Gastroesophageal sphincter (tissue), 3 donors: ENCODE data around the gene KRT27.

Experiments used
- CTCF ChIP-seq, 4 experiments: fragments of 200-600 bp in 2 of 4; fragments of 450-650 bp in 2 of 4; sonication (generic) in 1 of 4; IDR thresholded peaks; one replicate each; pipeline ENCODE4 v1.5.1; 2017 to 2019; ENCODE audit warnings: antibody characterized with exemption in 4 of 4, mild to moderate bottlenecking in 2 of 4, moderate library complexity in 2 of 4
- EP300 ChIP-seq: sonication (generic); formaldehyde crosslinking; IDR thresholded peaks from one replicate; pipeline ENCODE4 v1.6.1; 2017; ENCODE audit warnings: antibody characterized with exemption, mild to moderate bottlenecking
- POLR2A ChIP-seq, 2 donors: fragments of 450-650 bp; IDR thresholded peaks; one replicate each; pipeline ENCODE4 v1.6.1; 2017; ENCODE audit warnings: antibody characterized with exemption in 2 of 2, mild to moderate bottlenecking in 2 of 2, moderate library complexity in 1 of 2
- POLR2AphosphoS5 ChIP-seq: sonication (generic); formaldehyde crosslinking; IDR thresholded peaks from one replicate; pipeline ENCODE4 v1.6.1; 2017; ENCODE audit warnings: antibody characterized with exemption

- TF ChIP-seq CTCF (IDR thresholded peaks at IDR 0.05), result no peak
- TF ChIP-seq POLR2A (IDR thresholded peaks at IDR 0.05), result no peak
- TF ChIP-seq EP300, result no peak
- no peak for TF ChIP-seq POLR2AphosphoS5
These were observed 12.1 kb upstream of the KRT27 start for GRCh38 chr17:40794466-40794865.
